ENCODE measurements around the gene ERC1. TPM values are rescaled to one million over a fixed set of nuclear protein-coding genes. Genes with fewer than 3 reads are reported as not detected.
A peak's percentile ranks its signal among the peaks of the same experiment; 100 is the strongest.

The ERC1 gene
- total and polyA plus RNA-seq, 7 donors, result 5.4 to 97.8 (median 34.6) TPM

GRCh38 chr12:946631-947030, 44.4 kb upstream of the ERC1 start:
- 75 to 76% methylated on average over 6 of the region's 6 CpGs for WGBS, 2 donors
- intact Hi-C loops (cut with DNase I), result loop anchor here (10.0 kb wide), 1 partner anchor 638 kb away; no protein-coding TSS in a partner anchor
- TF ChIP-seq EP300 (IDR thresholded peaks at IDR 0.05), result no peak
- no peak for TF ChIP-seq POLR2AphosphoS5 (IDR thresholded peaks at IDR 0.05)
- TF ChIP-seq POLR2A (IDR thresholded peaks at IDR 0.05), result no peak
- TF ChIP-seq CTCF (IDR thresholded peaks at IDR 0.05), result no peak

GRCh38 chr12:948238-948637, 42.8 kb upstream of the ERC1 start:
- Histone ChIP-seq H3K27ac (peak overlapping the region; percentile 89 to 96 (median 94)), H3K36me3 (peaks cover 0 to 8% (median 0%) of the 10 kb centered on the region in 4 donors), H3K4me1 (peaks cover 0 to 21% (median 11%) of the 10 kb centered on the region in 4 donors), H3K4me3 (peak overlapping the region in 3 of 4 donors; percentile 68 to 84 (median 76)), H3K27me3 (no peaks in the 10 kb centered on the region), H3K9me3 (no peaks in the 10 kb centered on the region)
- TF ChIP-seq EP300 (IDR thresholded peaks at IDR 0.05) (no peak), POLR2AphosphoS5 (IDR thresholded peaks at IDR 0.05) (no peak), CTCF (IDR thresholded peaks at IDR 0.05) (no peak), POLR2A (IDR thresholded peaks at IDR 0.05) (no peak)
- WGBS, 2 donors, result 35 to 86% methylated on average over 9 of the region's 9 CpGs
- no peak for DNase-seq
- intact Hi-C loops (cut with DNase I), result loop anchor here (2.0 to 10.0 kb wide), 3 partner anchors 127 to 637 kb away; partner anchors contain the start of gene WNK1

More at GRCh38 chr12:946631-947030, 44.4 kb upstream of the ERC1 start:
- Histone ChIP-seq H3K4me1 (peaks cover 0 to 21% (median 11%) of the 10 kb centered on the region in 4 donors), H3K27ac (no peak overlapping the region), H3K9me3 (no peaks in the 10 kb centered on the region), H3K27me3 (no peaks in the 10 kb centered on the region), H3K36me3 (peaks cover 0 to 10% (median 0%) of the 10 kb centered on the region in 4 donors), H3K4me3 (no peak overlapping the region)
- no peak for DNase-seq

GRCh38 chr12:949453-950191, 41.4 kb upstream of the ERC1 start, which contains the start of gene RAD52:
TSS of gene RAD52 (minus strand) at chr12:949694. CDS start at chr12:933058, 16,636 bp downstream.
- no peaks in the 10 kb centered on the region for H3K9me3 ChIP-seq
- H3K36me3 ChIP-seq, result no peaks in the 10 kb centered on the region
- 1 to 9% methylated on average over 58 of the region's 58 CpGs for WGBS, 2 donors
- peak; percentile 99 for DNase-seq
- H3K27me3 ChIP-seq, result no peaks in the 10 kb centered on the region
- intact Hi-C loops (cut with DNase I), result loop anchor here (1.0 to 10.0 kb wide), 7 partner anchors 42 to 635 kb away; partner anchors contain the start of genes ERC1 and WNK1
- H3K4me3 ChIP-seq, result peak within 1 kb of the TSS; percentile 68 to 84 (median 78)
- TF ChIP-seq CTCF (IDR thresholded peaks at IDR 0.05) (peak; percentile 87 to 99 (median 99)), POLR2A (IDR thresholded peaks at IDR 0.05) (peak; percentile 47 to 70), POLR2AphosphoS5 (IDR thresholded peaks at IDR 0.05) (peak; percentile 87 to 93 (median 90)), EP300 (IDR thresholded peaks at IDR 0.05) (peak in 1 of 4 donors; percentile 77)
- peaks cover 0 to 21% (median 11%) of the 10 kb centered on the region in 4 donors for H3K4me1 ChIP-seq
- H3K27ac ChIP-seq, result peak within 1 kb of the TSS; percentile 89 to 96 (median 94)

- Histone ChIP-seq H3K27me3 (no peaks in the 10 kb centered on the region), H3K27ac (no peak overlapping the region), H3K36me3 (no peaks in the 10 kb centered on the region), H3K4me1 (peaks cover 0 to 18% (median 11%) of the 10 kb centered on the region in 4 donors), H3K4me3 (no peak overlapping the region), H3K9me3 (no peaks in the 10 kb centered on the region)
- WGBS, 2 donors, result 5 to 53% methylated on average over 1 of the region's 1 CpG
- no peak for DNase-seq
- intact Hi-C loops (cut with DNase I), result loop anchor here (2.0 to 10.0 kb wide), 2 partner anchors 144 to 374 kb away; no protein-coding TSS in a partner anchor
- TF ChIP-seq EP300 (IDR thresholded peaks at IDR 0.05) (no peak), POLR2AphosphoS5 (IDR thresholded peaks at IDR 0.05) (no peak), CTCF (IDR thresholded peaks at IDR 0.05) (no peak), POLR2A (IDR thresholded peaks at IDR 0.05) (no peak)
Observed at GRCh38 chr12:951176-951575, 39.8 kb upstream of the ERC1 start.
